ENCODE data around the gene RAD51B.
"Not testable (repeated sequence)": the region's sequence is repeated elsewhere in the genome, so short reads cannot be mapped to it uniquely, and the experiment has no call there.

RAD51B gene

GRCh38 chr14:68653804-68654203 is 834.2 kb downstream of the RAD51B start:
- DNase-seq = no peak

DNA sequence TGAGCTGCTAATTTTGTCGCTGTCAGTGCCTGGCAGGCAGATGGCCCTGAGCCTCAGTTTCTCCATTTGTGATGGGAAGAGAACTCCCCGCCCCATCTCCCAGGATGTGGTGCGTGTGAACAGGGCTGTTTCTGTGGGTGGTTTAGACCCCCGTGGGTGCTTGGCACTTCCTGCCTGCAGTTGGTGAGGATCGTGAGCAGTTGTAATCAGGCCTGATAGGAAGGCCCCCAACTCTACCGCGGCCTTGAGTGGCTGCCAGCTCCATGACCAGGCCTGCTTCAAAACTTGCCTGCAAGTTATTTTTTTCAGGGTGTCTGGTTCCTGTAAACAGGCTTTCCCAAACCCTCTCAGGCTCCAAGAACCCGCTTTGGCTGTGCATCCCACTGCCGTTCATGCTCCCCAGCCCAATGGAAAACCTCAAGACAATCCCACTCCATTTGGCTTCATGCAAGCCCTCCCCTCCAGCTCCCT is 834.9 kb downstream of the RAD51B start:
- DNase-seq = no peak

DNA sequence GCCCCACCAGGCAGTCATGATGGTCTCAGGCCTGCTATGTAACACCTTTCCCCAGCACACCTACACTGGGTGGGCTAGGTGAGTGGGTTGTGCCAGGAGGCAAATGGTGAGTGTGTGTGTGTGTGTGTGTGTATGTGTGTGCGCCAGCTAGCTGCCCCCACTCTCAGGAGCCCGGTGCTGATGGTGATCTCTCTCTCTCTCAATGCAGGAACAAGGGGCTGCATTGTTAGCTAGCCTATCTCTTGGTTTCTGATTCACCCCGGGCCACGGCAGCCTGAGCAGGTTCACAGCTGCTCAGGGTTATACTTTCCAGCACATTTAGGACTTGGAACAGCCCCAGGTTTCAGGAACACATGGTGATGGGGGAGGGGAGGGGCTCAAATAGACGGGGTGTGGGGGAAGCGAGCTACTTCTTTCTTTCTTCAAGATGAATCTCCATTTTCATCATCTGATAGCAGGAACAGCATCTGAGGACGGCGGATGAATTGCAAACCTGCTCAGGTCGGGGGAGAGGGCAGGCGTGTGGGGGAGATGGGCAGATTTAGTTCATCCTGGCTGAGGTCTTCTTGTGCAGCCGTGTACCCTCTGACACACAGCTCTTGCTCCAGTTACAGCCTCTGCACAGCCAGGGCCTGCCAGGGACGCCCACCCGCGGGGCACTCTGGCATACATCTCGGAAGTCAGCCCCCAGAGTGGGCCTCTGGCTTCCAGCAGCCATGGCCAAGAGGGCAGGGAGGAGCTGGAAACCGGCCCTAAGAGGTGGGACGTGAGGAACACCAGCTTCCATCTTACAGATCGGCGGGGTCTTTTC is 835.6 kb downstream of the RAD51B start:
- no peak for DNase-seq

DNA sequence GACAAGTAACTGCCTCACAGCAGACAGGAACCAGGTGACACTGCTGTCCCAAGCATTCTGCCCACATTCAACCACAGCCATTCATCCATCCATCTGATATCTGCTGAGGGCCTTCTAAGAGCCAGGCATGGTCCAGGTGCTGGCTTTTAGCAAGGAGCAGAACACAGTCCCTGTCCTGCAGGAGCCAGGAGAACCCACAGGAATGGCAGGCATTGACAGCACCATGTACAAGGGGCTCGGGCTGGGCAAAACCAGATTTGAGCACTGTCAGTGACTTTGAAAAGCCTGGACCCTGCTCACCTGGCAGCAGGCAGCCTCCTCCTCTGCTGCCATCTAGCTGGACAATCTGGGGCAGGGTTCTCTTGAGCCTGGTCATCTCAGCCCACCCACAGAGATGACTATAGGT is 836.3 kb downstream of the RAD51B start:
- DNase-seq = no peak

- DNase-seq = no peak
Observed at GRCh38 chr14:68656452-68656851, 836.9 kb downstream of the RAD51B start.

DNA sequence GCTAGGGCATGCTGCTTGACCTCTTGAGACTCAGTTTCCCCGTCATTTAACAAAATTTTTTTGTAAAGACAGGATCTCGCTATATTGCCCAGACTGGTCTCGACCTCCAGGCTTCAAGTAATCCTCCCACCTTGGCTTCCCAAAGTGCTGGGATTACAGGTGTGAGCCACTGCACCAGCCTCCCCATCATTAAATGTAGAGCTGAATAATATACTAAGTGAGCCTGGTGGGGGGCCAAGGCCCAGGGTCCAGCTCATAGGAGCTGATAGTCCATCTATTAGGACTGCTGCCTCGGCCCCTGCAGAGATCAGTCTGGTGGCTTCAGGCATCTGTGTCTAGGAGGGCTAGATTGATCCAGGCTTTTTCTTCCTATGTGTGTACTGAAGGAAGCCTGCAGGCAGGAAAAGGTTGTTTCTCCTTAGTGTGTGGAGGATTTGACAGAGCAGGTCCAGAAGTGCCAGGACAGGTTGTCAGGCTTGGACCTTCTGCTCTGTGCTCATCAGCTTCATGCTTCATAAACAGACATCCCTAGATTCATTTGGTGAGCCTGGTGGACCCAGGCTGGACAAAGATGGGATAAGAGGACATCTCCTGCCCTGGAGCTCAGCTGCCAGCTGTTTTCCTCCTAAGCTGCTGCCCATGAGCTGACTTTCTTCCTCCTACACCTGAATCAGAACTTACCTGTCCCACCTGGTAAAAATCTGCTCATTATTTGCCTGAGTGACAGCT is 837.9 kb downstream of the RAD51B start:
- no peak for DNase-seq

DNA sequence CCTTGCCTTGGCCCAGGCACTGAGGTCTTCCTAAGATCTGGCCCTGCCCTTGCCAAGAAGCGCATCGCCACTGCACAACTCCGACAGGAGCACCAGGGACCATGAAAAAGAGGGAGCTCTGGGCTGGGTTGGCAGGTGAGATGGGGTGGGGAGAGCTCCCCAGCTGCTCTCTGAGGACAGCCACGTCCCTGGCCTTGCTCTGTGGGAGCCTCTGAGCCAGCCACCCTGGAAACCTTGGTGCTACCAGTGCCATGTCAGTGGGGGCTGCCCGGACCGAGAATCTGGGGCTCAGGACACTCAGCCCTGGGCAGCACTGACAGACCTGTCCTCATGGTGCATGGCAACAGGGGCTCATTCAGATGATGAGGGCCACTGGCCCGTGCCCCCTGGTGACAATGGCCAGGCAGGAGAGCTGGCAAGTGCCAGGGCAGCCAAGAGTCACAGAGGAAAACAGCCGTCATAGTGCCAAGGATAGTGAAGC is 838.5 kb downstream of the RAD51B start:
- DNase-seq = no peak

- no peak for DNase-seq
Observed at GRCh38 chr14:68658943-68659931, 839.7 kb downstream of the RAD51B start.

- no peak for DNase-seq
Observed at GRCh38 chr14:68660495-68660894, 840.9 kb downstream of the RAD51B start.

DNA sequence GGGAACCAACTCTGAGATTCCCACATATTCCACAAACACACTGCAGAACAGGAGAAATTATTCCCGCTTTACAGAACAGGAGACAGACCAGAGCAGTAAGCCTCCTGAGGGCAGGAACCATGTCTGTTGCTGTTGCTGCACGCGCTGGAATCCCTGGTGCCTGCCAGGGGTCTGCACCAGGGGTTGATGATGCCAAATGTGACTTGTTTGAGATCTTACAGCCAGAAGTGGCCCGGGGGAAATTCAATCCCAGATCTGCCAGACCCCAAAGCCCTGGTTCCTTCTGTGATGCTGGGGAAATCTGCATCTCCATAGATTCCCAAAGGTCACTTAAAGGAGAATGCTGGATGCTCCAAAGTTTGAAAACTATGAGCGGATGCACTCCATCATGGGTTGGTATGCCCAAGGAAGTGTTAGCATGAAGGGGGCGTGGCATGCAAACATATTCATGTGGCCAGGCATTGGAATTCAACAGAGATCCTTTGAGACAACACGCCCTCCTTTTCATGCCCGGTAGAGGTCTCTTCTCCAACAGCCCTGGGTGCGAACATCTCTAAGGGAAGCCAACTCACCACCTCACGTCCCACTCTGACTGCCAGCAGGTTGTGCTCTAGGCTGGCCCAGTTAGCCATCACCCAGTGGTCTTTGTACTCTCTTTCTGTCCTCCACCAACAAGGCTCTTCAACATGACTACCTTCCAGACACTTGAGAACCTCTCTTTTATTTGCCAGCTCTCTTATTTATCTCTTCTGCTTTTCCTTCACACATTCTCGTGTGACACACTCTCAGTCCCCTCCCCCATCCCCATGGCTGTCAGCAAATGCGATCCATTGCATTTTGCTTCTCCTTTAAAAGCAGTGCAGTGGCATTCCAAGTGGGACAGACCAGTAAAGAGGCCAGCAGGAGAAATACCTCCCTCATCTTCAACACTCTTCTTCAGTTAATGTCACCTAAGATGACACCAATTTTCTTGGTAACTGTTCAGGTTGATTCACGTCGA is 841.9 kb downstream of the RAD51B start:
- no peak for DNase-seq

- DNase-seq = no peak
Observed at GRCh38 chr14:68662392-68662791, 842.8 kb downstream of the RAD51B start.

- not testable (repeated sequence) for DNase-seq
Observed at GRCh38 chr14:68662826-68663225, 843.2 kb downstream of the RAD51B start.

- DNase-seq = no peak
Observed at GRCh38 chr14:68663385-68664076, 844.0 kb downstream of the RAD51B start.

GRCh38 chr14:68664225-68664681 is 844.7 kb downstream of the RAD51B start:
- DNase-seq = no peak

DNA sequence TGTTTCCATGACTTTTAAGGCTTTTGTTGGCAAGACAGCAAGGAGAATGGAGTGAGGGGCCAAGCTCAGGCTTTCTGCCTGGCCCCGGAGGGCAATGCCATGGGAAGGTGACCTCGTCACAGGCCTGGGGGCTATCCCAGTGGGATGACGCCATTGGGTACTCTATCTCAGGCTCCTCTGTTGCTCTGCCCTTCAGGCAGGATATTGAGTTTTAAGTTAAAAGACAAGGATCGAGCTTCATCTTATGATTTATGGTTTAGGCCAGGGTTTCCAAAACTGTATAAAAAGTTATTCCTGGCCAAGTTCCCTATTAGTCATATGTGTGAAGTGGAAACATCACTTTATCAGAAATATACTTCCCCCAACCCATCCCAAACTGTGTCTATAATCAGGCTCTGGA is 845.6 kb downstream of the RAD51B start:
- DNase-seq = no peak

DNA sequence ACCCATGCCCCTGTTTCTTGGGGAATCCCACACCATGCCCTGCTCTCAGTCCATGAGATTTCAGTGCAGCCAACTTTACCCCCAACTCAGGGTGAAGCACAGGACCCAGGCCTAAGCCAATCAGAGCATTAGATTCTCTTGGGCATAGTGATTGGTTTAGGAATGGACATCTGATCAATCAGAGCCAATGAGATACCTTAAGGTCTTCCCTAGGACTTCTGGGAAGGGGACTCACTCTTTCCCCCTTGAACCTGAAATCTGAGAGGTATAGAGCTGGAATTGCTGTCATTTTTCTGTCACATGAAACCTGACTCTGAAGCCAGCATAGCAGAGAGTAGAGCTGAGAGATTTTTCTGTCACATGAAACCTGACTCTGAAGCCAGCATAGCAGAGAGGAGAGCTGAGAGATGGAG is 846.2 kb downstream of the RAD51B start:
- DNase-seq = no peak

- DNase-seq = no peak
Observed at GRCh38 chr14:68666236-68666635, 846.7 kb downstream of the RAD51B start.

- no peak for DNase-seq
Observed at GRCh38 chr14:68666899-68667298, 847.3 kb downstream of the RAD51B start.

DNA sequence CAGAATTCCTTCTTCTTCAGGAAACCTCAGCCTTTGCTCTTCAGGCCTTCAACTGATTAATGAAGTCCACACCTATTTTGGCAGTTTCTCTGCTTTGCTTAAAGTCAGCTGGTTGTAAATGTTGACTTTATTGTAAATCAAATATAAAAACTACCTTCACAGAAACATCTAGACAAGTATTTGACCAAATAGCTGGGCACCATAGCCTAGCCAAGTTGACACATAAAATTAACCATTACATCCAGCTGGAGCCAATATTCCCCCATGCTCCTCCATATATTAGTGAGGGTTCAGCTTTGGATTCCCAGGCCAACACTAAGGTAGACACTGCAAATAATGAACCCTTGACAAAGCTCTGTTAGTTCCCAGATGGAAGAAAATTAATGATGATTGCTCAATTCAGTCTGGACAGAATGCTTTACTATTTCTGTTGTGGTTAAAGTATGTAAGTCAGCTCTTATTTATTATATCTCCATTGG is 847.8 kb downstream of the RAD51B start:
- no peak for DNase-seq

- DNase-seq = no peak
Observed at GRCh38 chr14:68668028-68668427, 848.4 kb downstream of the RAD51B start.
